GM21515 (cell line): ENCODE data around the gene OR12D1.

Experiments
- ATAC-seq: cut with Tn5 transposase; IDR thresholded peaks from one replicate; pipeline ENCODE4 v1.9.1; 2021; ENCODE audit not compliant: unreplicated experiment

OR12D1 gene

GRCh38 chr6:29465279-29465678 lies 50.6 kb downstream of the OR12D1 start:
- no peak for ATAC-seq

GRCh38 chr6:29465801-29466200 lies 51.1 kb downstream of the OR12D1 start:
- ATAC-seq = no peak

- ATAC-seq = no peak
These were observed 51.5 kb downstream of the OR12D1 start for GRCh38 chr6:29466241-29466640.
